Upper lobe of right lung (tissue), 1 donor: Measurements from ENCODE around the gene ZNF782. TPM values are rescaled to one million over a fixed set of nuclear protein-coding genes. Genes with fewer than 3 reads are reported as not detected.

Experiments used
- ATAC-seq: fragments of 200-7000 bp; cut with Tn5 transposase; one replicate; pipeline ENCODE4 v1.9.1; 2020; ENCODE audit warnings: mild to moderate bottlenecking, moderate library complexity
- DNase-seq: peaks from one replicate; pipeline ENCODE4 v3.0.0-alpha.2; 2020
- H3K27ac ChIP-seq: fragments of 200-600 bp; one replicate; pipeline ENCODE4 v1.8.0; 2022
- H3K27me3 ChIP-seq: fragments of 200-600 bp; one replicate; pipeline ENCODE4 v1.8.0; 2022; ENCODE audit warnings: mild to moderate bottlenecking
- H3K36me3 ChIP-seq: fragments of 200-600 bp; one replicate; pipeline ENCODE4 v1.8.0; 2022
- H3K4me1 ChIP-seq: fragments of 200-600 bp; one replicate; pipeline ENCODE4 v1.8.0; 2022
- H3K4me3 ChIP-seq: fragments of 200-600 bp; one replicate; pipeline ENCODE4 v1.8.0; 2022; ENCODE audit warnings: mild to moderate bottlenecking
- H3K9me3 ChIP-seq: fragments of 200-600 bp; one replicate; pipeline ENCODE4 v1.8.0; 2022
- CTCF ChIP-seq: fragments of 200-600 bp; IDR thresholded peaks from one replicate; pipeline ENCODE4 v1.8.0; 2022; ENCODE audit warnings: antibody characterized with exemption
- intact Hi-C: fragments of 100-400 bp; cut with DNase I; formaldehyde crosslinking; loops from one replicate; pipeline ENCODE4 v1.11.0; 2022
- total RNA-seq: library from RNA; stranded (reverse); fragmentation: NEBNext Ultra II Directional; extraction: Animal tissue kit (Norgen Biotek cat#: 25700); gene quantifications from one replicate; pipeline ENCODE4 v1.2.1, GENCODE V29; 2021
- donor health status: DM: no; HTN: yes; CAD: no; lungs with severe emphysema.

ZNF782 gene
- total RNA-seq, 1 donor from 2014 or later = 4.5 TPM

GRCh38 chr9:96883922-96884321 lies 29.6 kb upstream of the ZNF782 start:
- Histone ChIP-seq H3K36me3 (no peaks in the 10 kb centered on the region), H3K27me3 (no peaks in the 10 kb centered on the region), H3K9me3 (no peaks in the 10 kb centered on the region), H3K4me1 (no peaks in the 10 kb centered on the region), H3K27ac (no peak overlapping the region), H3K4me3 (no peak overlapping the region)
- no peak for TF ChIP-seq CTCF
- ATAC-seq (peak; percentile 63), DNase-seq (no peak)
- intact Hi-C loops = no loop called here

- H3K27ac ChIP-seq = no peak overlapping the region
- H3K36me3 ChIP-seq = no peaks in the 10 kb centered on the region
- intact Hi-C loops = no loop called here
- H3K4me1 ChIP-seq = peaks cover 11% of the 10 kb centered on the region
- ATAC-seq (no peak), DNase-seq (no peak)
- peaks cover 28% of the 10 kb centered on the region for H3K27me3 ChIP-seq
- no peak overlapping the region for H3K4me3 ChIP-seq
- no peak for TF ChIP-seq CTCF
- no peaks in the 10 kb centered on the region for H3K9me3 ChIP-seq
Observed at GRCh38 chr9:96877269-96877668, 23.0 kb upstream of the ZNF782 start.

GRCh38 chr9:96875461-96876142 lies 21.3 kb upstream of the ZNF782 start:
- no peak for TF ChIP-seq CTCF
- peaks cover 28% of the 10 kb centered on the region for H3K27me3 ChIP-seq
- H3K36me3 ChIP-seq = no peaks in the 10 kb centered on the region
- no peaks in the 10 kb centered on the region for H3K9me3 ChIP-seq
- H3K4me1 ChIP-seq = peaks cover 11% of the 10 kb centered on the region
- DNase-seq (peak; percentile 79), ATAC-seq (peak; percentile 82)
- intact Hi-C loops = no loop called here
- H3K4me3 ChIP-seq = peak overlapping the region; percentile 54
- H3K27ac ChIP-seq = peak overlapping the region; percentile 65

GRCh38 chr9:96874947-96875460 lies 20.7 kb upstream of the ZNF782 start:
- Histone ChIP-seq H3K4me1 (peaks cover 11% of the 10 kb centered on the region), H3K9me3 (no peaks in the 10 kb centered on the region), H3K27ac (peak overlapping the region; percentile 65), H3K27me3 (peaks cover 28% of the 10 kb centered on the region), H3K4me3 (peak overlapping the region; percentile 54), H3K36me3 (no peaks in the 10 kb centered on the region)
- no peak for TF ChIP-seq CTCF
- ATAC-seq (peak; percentile 82), DNase-seq (no peak)
- intact Hi-C loops = no loop called here

GRCh38 chr9:96874201-96874785 lies 20.0 kb upstream of the ZNF782 start:
- DNase-seq = no peak
- Histone ChIP-seq H3K27me3 (peaks cover 28% of the 10 kb centered on the region), H3K36me3 (no peaks in the 10 kb centered on the region), H3K4me1 (peaks cover 11% of the 10 kb centered on the region), H3K9me3 (no peaks in the 10 kb centered on the region), H3K4me3 (no peak overlapping the region), H3K27ac (no peak overlapping the region)
- ATAC-seq = no peak
- intact Hi-C loops = no loop called here
- TF ChIP-seq CTCF = no peak
